ENCODE measurements around the gene MMP11. TPM values are rescaled to one million over a fixed set of nuclear protein-coding genes. Genes with fewer than 3 reads are reported as not detected.

The MMP11 gene
- polyA plus RNA-seq, 1 experiment = 38.1 TPM

DNA sequence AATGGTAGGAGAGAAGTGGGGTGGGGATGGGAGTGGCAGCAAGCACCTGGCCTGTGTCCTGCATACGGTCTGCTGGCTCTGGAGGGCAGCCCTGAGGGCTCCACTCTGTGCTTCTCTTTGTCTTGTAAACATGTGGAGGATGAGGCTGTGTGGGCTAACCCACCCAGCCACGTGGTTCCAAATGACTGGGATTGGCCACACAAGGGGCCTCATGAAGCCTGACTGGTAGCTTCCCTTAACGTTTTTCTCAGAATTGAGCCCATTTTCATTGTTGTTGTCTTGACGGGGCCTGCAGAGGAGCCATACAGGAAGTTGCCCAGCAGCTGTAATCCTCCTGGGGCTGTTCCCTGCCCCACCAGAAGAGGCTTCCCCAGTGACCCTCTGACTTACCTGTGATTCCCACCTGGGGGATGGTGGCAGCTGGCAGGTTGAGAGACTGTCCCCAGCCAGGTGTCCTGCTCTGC is 48.1 kb downstream of the MMP11 start:
- no peak for DNase-seq (ENCODE audit: low read depth)
- no peaks in the 10 kb centered on the region for H3K27me3 ChIP-seq (ENCODE audit: control insufficient read depth, insufficient read depth, low read length)
- no peak overlapping the region for H3K4me3 ChIP-seq (ENCODE audit: low read depth, low read length)
- POLR2A ChIA-PET = no interaction called here
- peaks cover 29% of the 10 kb centered on the region for H3K36me3 ChIP-seq (ENCODE audit: control insufficient read depth, insufficient read depth, low read length)
- no peak for TF ChIP-seq CTCF (IDR thresholded peaks at IDR 0.05; ENCODE audit: insufficient read depth, low read depth, low read length)
- CTCF ChIA-PET = interaction anchor here (1.1 to 1.2 kb wide), 2 partner anchors 9 to 74 kb away, joined by 3 read pairs; partner anchors contain the start of gene MIF

DNA sequence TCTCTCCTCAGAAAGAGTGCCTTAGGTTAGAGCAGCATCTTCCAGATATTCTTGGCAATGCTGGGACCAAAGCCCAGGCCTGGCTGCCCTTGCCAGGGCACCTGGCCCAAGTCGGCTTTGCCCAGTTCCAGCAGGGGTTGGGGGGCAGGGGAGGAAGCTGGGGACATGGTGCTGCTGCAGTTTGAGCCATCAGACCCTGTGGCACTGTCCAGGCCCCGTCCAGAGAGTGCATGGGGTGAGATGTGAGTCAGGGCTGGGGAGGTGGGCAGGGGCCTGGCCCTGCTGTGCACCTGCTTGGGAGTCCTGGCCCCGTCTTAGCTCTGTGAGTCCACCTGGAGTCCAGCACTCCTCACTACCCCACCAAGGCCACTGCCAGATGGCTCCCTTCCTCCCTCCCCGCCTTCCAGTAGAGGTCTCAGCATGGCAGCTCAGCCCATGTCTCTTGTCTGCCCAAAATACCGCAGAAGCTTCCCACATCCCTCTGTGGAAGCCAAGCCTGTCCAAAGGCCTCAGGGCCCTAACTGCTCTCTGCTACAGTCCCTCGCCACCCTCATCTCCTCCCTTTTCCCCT is 49.5 kb downstream of the MMP11 start:
- Histone ChIP-seq H3K36me3 (ENCODE audit: control insufficient read depth, insufficient read depth, low read length) (peaks cover 32% of the 10 kb centered on the region), H3K27me3 (ENCODE audit: control insufficient read depth, insufficient read depth, low read length) (no peaks in the 10 kb centered on the region), H3K4me3 (ENCODE audit: low read depth, low read length) (no peak overlapping the region)
- DNase-seq (ENCODE audit: low read depth) = no peak
- ChIA-PET CTCF (no interaction called here), POLR2A (no interaction called here)
- TF ChIP-seq CTCF (IDR thresholded peaks at IDR 0.05; ENCODE audit: insufficient read depth, low read depth, low read length) = no peak

GRCh38 chr22:23823331-23823791 is 50.7 kb downstream of the MMP11 start:
- POLR2A ChIA-PET = no interaction called here
- H3K36me3 ChIP-seq (ENCODE audit: control insufficient read depth, insufficient read depth, low read length) = peaks cover 33% of the 10 kb centered on the region
- H3K4me3 ChIP-seq (ENCODE audit: low read depth, low read length) = no peak overlapping the region
- no peak for DNase-seq (ENCODE audit: low read depth)
- no peaks in the 10 kb centered on the region for H3K27me3 ChIP-seq (ENCODE audit: control insufficient read depth, insufficient read depth, low read length)
- CTCF ChIA-PET = interaction anchor here (0.9 to 1.2 kb wide), 3 partner anchors 55 to 367 kb away, joined by 3 read pairs; no protein-coding TSS in a partner anchor
- TF ChIP-seq CTCF (IDR thresholded peaks at IDR 0.05; ENCODE audit: insufficient read depth, low read depth, low read length) = no peak

DNA sequence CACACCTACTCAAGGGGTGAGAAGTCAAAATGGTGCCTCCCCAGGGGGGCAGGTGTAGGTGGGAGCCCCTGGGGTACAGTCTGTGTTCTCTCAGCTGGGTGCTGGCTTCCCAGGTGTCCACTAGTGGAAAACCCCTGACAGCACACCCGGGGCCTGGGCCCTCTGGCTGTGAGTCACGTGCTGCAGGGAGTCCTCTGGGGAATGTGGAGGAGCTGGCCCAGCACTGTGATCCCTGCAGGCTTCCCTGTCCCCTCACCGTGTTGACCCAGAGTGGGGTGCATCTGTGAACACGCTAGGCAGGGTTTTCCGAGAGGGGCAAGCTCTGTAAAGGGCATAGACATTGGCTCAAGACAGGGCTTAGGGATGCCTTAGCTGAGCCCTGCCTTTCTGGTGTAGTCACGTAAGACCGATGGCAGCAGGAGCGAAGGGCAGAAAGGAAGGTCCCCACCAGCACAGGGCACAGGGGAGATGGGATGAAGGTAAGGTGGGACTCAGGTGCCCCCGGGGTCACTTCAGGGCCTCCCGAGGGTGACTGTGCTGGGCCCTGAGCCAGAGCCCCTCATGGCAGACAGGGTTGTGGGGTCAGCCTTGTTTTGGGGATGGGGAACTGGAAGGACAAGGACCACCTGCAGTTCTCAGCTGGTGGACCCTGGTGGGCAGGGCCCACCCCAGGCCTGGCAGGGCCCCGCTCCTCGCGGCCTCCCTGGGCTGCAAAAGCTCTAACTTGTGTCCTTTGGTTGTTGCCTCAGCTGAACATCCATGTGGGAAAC is 52.0 kb downstream of the MMP11 start:
- Histone ChIP-seq H3K36me3 (ENCODE audit: control insufficient read depth, insufficient read depth, low read length) (peaks cover 34% of the 10 kb centered on the region), H3K4me3 (ENCODE audit: low read depth, low read length) (no peak overlapping the region), H3K27me3 (ENCODE audit: control insufficient read depth, insufficient read depth, low read length) (no peaks in the 10 kb centered on the region)
- POLR2A ChIA-PET = no interaction called here
- CTCF ChIA-PET = interaction anchor here (0.8 to 2.5 kb wide), 2 partner anchors 9 to 19 kb away, joined by 3 to 6 read pairs; no protein-coding TSS in a partner anchor
- no peak for TF ChIP-seq CTCF (IDR thresholded peaks at IDR 0.05; ENCODE audit: insufficient read depth, low read depth, low read length)
- DNase-seq (ENCODE audit: low read depth) = no peak

- TF ChIP-seq CTCF (IDR thresholded peaks at IDR 0.05; ENCODE audit: insufficient read depth, low read depth, low read length) = no peak
- peaks cover 34% of the 10 kb centered on the region for H3K36me3 ChIP-seq (ENCODE audit: control insufficient read depth, insufficient read depth, low read length)
- no peaks in the 10 kb centered on the region for H3K27me3 ChIP-seq (ENCODE audit: control insufficient read depth, insufficient read depth, low read length)
- CTCF ChIA-PET = interaction anchor here (0.9 to 2.5 kb wide), 2 partner anchors 8 to 10 kb away, joined by 5 to 6 read pairs; no protein-coding TSS in a partner anchor
- POLR2A ChIA-PET = no interaction called here
- DNase-seq (ENCODE audit: low read depth) = no peak
- no peak overlapping the region for H3K4me3 ChIP-seq (ENCODE audit: low read depth, low read length)
Measured at GRCh38 chr22:23825246-23825905, 52.7 kb downstream of the MMP11 start.

All from BJ (cell line).